ENCODE data around the gene BLOC1S1. TPM values are rescaled to one million over a fixed set of nuclear protein-coding genes. Genes with fewer than 3 reads are reported as not detected.

The BLOC1S1 gene
- 184 and 309 TPM in 2 replicates for total RNA-seq (2014; rRNA removed; shearing (Covaris generic); ENCODE audit: low replicate concordance)

- in situ Hi-C loops (cut with HindIII; ENCODE audit: low pct_unique_long_range_greater_than_20kb, low sequenced_read_pairs) = no loop called here
- peak; percentile 95 for DNase-seq (ENCODE audit: low read depth)
These were observed at the start of gene BLOC1S1 for GRCh38 chr12:55715833-55716581. TSS of gene BLOC1S1 (plus strand) at chr12:55716046. CDS start at chr12:55716052, 6 bp downstream.

- in situ Hi-C loops (cut with HindIII; ENCODE audit: low pct_unique_long_range_greater_than_20kb, low sequenced_read_pairs) = no loop called here
- no peak for DNase-seq (ENCODE audit: low read depth)
These were observed 49.3 kb upstream of the BLOC1S1 start for GRCh38 chr12:55666508-55666907.

- in situ Hi-C loops (cut with HindIII; ENCODE audit: low pct_unique_long_range_greater_than_20kb, low sequenced_read_pairs) = no loop called here
- no peak for DNase-seq (ENCODE audit: low read depth)
These were observed 45.6 kb upstream of the BLOC1S1 start for GRCh38 chr12:55670276-55670675.

- in situ Hi-C loops (cut with HindIII; ENCODE audit: low pct_unique_long_range_greater_than_20kb, low sequenced_read_pairs) = no loop called here
- DNase-seq (ENCODE audit: low read depth) = no peak
These were observed 44.1 kb upstream of the BLOC1S1 start for GRCh38 chr12:55671746-55672145.

GRCh38 chr12:55673638-55674037, 42.2 kb upstream of the BLOC1S1 start:
- DNase-seq (ENCODE audit: low read depth) = no peak
- in situ Hi-C loops (cut with HindIII; ENCODE audit: low pct_unique_long_range_greater_than_20kb, low sequenced_read_pairs) = no loop called here

- in situ Hi-C loops (cut with HindIII; ENCODE audit: low pct_unique_long_range_greater_than_20kb, low sequenced_read_pairs) = no loop called here
- no peak for DNase-seq (ENCODE audit: low read depth)
These were observed 40.2 kb upstream of the BLOC1S1 start for GRCh38 chr12:55675666-55676065.

GRCh38 chr12:55676707-55677106, 39.1 kb upstream of the BLOC1S1 start:
- in situ Hi-C loops (cut with HindIII; ENCODE audit: low pct_unique_long_range_greater_than_20kb, low sequenced_read_pairs) = no loop called here
- no peak for DNase-seq (ENCODE audit: low read depth)

- in situ Hi-C loops (cut with HindIII; ENCODE audit: low pct_unique_long_range_greater_than_20kb, low sequenced_read_pairs) = no loop called here
These were observed 36.2 kb upstream of the BLOC1S1 start for GRCh38 chr12:55679691-55680090.

GRCh38 chr12:55681142-55682077, 34.4 kb upstream of the BLOC1S1 start:
- in situ Hi-C loops (cut with HindIII; ENCODE audit: low pct_unique_long_range_greater_than_20kb, low sequenced_read_pairs) = no loop called here
- peak; percentile 92 for DNase-seq (ENCODE audit: low read depth)

More at GRCh38 chr12:55679691-55680090, 36.2 kb upstream of the BLOC1S1 start:
- DNase-seq (ENCODE audit: low read depth) = no peak

- in situ Hi-C loops (cut with HindIII; ENCODE audit: low pct_unique_long_range_greater_than_20kb, low sequenced_read_pairs) = no loop called here
- DNase-seq (ENCODE audit: low read depth) = peak; percentile 56
These were observed 33.6 kb upstream of the BLOC1S1 start for GRCh38 chr12:55682087-55682796.

GRCh38 chr12:55683676-55684075, 32.2 kb upstream of the BLOC1S1 start:
- in situ Hi-C loops (cut with HindIII; ENCODE audit: low pct_unique_long_range_greater_than_20kb, low sequenced_read_pairs) = no loop called here

GRCh38 chr12:55684761-55685370, 31.0 kb upstream of the BLOC1S1 start:
- in situ Hi-C loops (cut with HindIII; ENCODE audit: low pct_unique_long_range_greater_than_20kb, low sequenced_read_pairs) = no loop called here

More at GRCh38 chr12:55683676-55684075, 32.2 kb upstream of the BLOC1S1 start:
- no peak for DNase-seq (ENCODE audit: low read depth)

GRCh38 chr12:55685671-55686070, 30.2 kb upstream of the BLOC1S1 start:
- DNase-seq (ENCODE audit: low read depth) = no peak
- in situ Hi-C loops (cut with HindIII; ENCODE audit: low pct_unique_long_range_greater_than_20kb, low sequenced_read_pairs) = no loop called here

More at GRCh38 chr12:55684761-55685370, 31.0 kb upstream of the BLOC1S1 start:
- DNase-seq (ENCODE audit: low read depth) = no peak

- DNase-seq (ENCODE audit: low read depth) = no peak
- in situ Hi-C loops (cut with HindIII; ENCODE audit: low pct_unique_long_range_greater_than_20kb, low sequenced_read_pairs) = no loop called here
These were observed 29.4 kb upstream of the BLOC1S1 start for GRCh38 chr12:55686366-55687010.

- DNase-seq (ENCODE audit: low read depth) = no peak
- in situ Hi-C loops (cut with HindIII; ENCODE audit: low pct_unique_long_range_greater_than_20kb, low sequenced_read_pairs) = no loop called here
These were observed 28.1 kb upstream of the BLOC1S1 start for GRCh38 chr12:55687746-55688145.

- in situ Hi-C loops (cut with HindIII; ENCODE audit: low pct_unique_long_range_greater_than_20kb, low sequenced_read_pairs) = no loop called here
- DNase-seq (ENCODE audit: low read depth) = no peak
These were observed 26.9 kb upstream of the BLOC1S1 start for GRCh38 chr12:55688716-55689655.
